G401 (cell line): ENCODE results near the gene IRF2BP1. TPM values are rescaled to one million over a fixed set of nuclear protein-coding genes. Genes with fewer than 3 reads are reported as not detected.
A peak's percentile ranks its signal among the peaks of the same experiment; 100 is the strongest.
"Not testable (repeated sequence)": the region's sequence is repeated elsewhere in the genome, so short reads cannot be mapped to it uniquely, and the experiment has no call there.

ENCODE experiments used
- DNase-seq: peaks from one replicate; pipeline ENCODE4 v3.0.0-alpha.2; 2015; ENCODE audit warnings: low spot score
- in situ Hi-C: cut with HindIII; loops from 2 replicates; pipeline ENCODE4 v1.10.0; 2016; ENCODE audit warnings: low sequenced_read_pairs, mixed read lengths
- total RNA-seq: library from RNA; depleted of rRNA; stranded (reverse); fragments of >200 nt; shearing (Covaris generic); gene quantifications from 2 replicates; pipeline ENCODE4 v1.2.3, GENCODE V29; 2014

IRF2BP1 gene
- total RNA-seq, 1 experiment from 2014 or later: 43.4 TPM

DNA sequence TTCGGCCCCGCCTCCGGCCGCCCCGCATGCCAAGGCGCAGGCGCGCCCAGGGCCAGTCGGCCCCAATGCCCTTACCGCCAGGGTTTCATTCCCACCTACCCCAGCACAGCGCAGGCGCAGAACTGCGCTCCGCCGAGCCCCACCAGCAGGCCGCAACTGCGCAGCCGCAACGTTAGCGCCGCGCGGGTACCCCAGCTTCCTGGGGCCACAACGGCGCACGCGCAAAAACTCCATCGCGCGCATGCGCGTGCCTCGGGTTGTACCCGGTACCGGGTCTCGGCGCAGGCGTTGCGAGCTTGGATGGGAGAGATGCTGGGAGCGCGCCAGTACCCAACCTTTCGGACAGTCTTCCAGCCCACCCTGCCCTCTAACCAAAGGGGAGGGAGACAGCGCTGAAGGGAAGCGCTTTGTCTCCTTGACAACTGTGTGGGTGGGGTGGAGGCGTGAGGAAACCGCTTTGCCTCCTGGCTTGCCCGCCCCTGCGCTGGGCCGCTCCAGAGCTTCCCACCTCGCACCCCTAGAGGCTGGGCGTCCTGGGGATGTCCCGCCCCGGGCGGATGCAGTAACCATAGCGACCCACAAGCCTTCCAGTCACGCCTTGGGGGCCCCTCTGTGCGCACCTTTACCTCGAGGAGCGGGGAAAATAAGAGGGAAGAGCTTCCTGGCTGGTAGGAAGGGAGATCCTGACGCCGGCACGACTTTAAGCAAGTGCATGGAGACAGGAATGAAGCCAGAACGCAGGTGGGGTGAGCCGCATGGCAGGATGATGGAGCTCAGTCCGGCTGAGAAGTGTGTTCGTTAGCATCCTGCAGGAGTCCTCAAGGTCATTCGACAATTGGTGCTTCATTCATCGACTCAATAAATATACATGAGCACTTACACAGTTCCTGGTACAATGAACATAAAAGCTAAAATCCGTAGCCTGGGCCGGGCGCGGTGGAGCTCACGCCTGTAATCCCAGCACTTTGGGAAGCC, 17.0 kb upstream of the IRF2BP1 start:
- in situ Hi-C loops: no loop called here
- DNase-seq: peak; percentile 95

DNA sequence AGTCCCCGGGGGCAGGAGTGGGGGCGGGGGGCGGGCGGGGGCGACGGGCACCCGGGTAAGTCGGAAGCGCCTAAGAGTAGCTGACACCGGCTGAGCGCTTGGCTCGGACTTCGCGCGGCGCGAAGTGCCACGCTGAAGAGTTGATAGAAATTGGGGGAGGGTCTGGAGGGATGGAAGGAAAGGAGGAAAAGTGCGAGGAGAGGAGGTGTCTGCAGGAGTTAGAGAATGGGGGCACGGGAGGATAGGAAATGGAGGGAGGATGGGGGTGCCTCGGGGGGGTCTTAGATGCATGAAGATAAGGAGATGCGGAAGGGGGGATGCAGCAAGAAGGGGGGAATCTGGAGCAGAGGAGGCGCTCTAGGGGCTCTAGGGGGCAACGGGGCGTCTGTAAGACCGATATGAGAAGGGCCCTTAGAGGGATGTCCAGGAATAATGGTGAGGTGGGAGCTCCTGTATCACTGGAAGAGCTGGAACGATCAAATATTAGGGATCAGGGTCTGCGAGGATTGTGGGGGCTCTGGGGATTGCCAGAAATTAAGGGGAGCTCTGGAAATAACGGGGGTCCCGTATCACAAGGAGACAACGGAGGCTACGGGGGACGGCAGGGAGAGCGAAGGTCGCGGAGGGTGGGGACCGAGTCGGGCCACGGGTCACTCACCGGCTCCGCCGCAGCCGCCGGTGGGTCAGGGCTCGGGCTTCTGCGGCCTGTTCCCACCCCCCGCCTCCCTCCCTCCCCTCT, 16.1 kb upstream of the IRF2BP1 start, which contains the start of gene MYPOP:
Gene MYPOP, minus strand, starts transcription at position 702 of the 739 bp plus-strand sequence. CDS start 840 bp downstream, outside the sequence.
- in situ Hi-C loops: no loop called here

DNA sequence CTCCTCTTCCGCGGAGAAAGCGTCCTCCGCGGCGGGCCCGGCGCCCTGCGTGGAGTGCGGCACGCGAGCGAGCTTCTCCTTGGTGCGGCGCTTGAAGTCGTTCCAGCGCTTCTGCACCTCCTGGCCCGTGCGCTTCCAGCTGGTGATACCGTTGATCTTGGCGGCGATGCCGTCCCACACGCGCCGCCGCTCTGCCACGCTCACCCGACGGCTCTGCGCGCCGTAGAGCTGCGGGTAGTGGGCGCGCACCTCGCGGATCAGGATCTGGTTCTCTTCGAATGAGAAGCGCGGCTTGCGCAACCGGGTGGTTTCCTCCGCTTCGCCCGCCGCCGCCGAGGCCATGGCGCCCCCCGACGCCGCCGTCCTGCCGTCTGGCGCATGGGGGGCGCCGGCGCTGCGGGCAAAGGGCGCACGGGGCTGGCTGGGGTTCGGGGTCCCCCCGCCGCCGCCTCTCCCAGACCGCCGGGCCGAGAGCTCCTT, 15.5 kb upstream of the IRF2BP1 start:
- no peak for DNase-seq
- in situ Hi-C loops: no loop called here

More for the DNA sequence above, 16.1 kb upstream of the IRF2BP1 start, which contains the start of gene MYPOP:
- DNase-seq: no peak

DNA sequence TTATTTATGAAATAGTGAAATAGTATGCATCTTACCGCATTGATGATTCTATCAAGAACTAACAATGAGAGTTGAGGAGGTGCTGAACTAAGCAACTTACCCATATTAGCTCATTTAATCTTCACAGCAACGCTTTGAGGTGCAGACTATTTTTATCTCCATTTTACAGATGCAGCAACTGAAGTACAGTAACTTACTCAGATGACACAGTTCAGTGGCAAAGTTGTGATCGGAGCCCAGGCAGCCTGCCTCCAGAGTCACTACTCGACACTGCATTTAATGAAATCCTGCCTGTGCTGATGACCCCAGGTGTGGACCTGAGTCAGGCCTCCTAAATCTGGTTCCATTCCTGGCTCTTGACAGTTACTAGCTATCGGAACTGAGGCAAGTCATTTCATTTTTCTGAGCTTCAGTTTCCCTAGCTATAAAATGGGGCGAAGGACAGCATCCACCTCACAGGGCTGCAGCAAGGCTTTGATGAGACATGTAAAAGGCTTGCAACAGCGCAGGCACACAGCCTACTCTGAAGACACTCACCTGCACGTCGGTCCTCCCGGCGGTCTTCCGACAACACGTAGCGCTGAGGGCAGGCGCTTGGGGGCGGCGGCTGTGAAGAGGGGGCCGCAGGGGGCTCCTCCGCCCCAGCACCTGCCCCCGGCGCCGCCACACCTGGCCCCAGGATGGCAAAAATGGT, 14.9 kb upstream of the IRF2BP1 start:
- no peak for DNase-seq
- in situ Hi-C loops: no loop called here

DNA sequence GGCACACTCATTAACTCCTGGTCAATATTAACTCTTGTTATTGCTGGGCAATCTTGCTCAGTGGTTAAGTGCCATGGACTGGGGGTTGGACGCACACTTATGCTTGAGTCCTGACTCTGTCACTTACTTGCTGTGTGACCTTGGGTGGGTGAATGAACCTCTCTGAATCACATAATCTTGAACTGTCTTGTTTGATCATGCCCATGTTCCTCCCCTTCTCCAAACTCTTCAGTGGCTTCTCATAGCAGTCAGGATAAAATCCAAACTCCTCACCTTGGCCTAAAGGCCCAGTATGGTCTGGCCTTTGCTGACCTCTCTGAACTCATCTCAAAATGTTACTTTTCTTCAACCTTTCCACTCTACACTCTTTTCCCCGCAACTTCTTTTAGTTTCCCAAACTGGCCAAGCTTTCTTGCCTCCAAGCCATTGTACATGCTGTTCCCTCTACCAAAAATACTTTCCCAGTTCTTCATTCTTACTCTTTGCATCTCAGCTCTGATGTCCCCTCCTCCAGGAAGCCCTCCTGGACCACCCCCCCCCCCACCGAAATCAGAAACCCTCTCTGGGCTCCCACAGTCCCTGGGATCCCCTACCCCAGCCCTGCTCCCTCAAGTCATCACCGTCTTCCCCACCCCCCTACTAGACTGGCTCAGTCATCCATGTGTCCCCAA, 14.1 kb upstream of the IRF2BP1 start:
- in situ Hi-C loops: no loop called here

DNA sequence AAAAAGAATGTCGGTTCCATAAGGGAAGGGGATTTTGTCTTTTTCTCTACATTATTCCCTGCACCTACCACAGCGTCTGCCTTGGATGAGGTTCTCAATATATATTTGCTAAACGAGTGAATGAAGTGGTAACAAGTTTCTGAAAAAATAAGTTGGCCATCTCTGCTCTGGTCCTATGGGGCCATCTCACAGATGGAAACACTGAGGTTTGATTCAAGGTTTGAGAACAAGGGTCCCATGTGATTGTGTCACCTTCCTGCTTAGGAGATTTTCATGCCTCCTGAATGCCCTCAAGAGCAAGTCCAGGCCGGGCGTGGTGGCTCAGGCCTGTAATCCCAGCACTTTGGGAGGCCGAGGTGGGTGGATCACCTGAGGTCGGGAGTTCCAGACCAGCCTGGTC, 13.3 kb upstream of the IRF2BP1 start:
- no peak for DNase-seq
- in situ Hi-C loops: no loop called here

More for the DNA sequence above, 14.1 kb upstream of the IRF2BP1 start:
- no peak for DNase-seq

DNA sequence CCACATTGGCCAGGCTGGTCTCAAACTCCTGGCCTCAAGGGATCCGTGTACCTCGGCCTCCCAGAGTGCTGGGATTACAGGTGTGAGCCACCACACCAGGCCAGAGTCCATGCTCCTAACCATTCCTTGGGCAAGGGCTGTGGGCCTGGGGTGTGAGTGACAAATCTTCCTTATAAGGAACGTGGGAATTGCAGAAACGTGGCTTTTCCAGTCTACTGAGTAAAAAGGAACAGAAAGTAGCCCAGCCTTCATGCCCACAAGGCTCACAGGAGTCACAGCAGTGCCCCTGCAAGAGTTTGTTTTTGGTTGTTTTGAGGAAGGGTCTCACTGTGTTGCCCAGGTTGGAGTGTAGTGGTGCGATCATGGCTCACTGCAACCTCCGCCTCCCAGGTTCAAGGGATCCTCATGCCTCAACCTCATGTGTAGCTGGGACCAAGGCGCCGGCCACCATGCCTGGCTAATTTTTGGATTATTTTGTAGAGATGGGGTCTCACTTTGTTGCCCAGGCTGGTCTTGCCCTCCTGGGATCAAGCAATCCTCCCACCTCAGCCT, 11.4 kb upstream of the IRF2BP1 start:
- in situ Hi-C loops: no loop called here
- no peak for DNase-seq

DNA sequence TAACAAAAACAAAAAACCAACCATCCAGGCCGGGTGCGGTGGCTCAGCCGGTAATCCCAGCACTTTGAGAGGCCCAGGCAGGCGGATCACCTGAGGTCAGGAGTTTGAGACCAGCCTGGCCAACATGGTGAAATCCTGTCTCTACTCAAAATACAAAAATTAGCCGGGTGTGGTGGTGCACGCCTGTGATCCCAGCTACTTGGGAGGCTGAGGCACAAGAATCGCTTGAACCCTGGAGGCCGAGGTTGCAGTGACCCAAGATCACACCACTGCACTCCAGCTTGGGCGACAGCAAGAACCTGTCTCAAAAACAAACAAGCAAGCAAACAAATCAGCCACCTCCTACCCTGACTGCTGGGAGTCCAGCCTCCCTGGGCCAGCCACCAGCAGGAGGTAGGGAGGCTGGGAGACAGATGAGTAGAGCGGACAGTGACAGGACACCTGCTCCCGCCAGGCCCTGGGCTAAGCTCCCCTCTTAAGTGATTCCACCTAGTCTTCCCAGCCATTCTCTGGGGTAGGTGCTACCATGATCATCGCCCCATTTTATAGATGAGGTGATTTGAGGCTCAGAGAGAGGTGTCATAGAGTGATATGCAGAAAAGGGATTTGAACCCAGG, 10.2 kb upstream of the IRF2BP1 start:
- in situ Hi-C loops, DNase-seq: not testable (repeated sequence)

DNA sequence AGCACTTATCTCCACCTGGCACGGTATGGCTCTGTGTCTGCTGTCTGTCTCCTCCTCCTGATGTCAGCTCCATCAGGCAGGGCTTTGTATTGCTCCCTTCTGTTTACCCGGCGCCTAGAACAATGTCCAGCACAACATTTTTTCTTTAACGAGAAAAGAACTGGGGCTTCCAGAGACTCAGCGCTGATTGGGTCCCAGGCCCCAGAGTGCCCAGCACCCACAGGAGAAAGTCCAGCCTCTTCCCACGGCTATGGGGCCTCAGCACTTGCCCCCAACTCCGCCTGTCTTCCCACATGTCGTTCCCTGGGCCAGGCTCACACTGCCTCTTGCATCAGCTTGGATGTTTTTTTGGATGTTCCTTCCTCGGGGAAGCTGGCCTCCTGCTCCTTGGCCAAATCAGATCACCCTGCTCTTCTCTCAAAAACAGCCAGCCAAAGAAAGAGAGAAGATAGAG, 9.6 kb upstream of the IRF2BP1 start:
- in situ Hi-C loops: no loop called here
- DNase-seq: no peak

DNA sequence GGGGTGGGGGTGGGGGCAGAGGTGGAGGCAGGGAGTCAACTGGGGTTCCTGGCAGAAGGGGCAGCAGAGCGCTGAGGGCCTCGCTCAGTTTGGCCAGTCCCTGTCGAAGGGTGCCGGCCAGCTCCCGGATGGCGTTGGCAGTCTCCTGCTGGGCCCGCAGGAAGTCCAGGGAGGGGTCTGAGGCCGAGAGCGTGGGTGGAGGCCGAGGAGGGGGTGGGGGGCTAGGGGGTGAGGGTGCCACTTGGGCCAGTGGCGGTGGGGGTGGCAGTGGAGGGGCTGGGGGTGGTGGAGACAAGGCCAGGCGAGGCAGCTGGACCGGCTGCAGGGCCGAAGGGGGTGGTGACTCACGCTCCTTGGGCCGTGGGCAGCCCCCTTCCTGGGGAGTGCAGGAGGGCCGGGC, 4.9 kb upstream of the IRF2BP1 start:
- in situ Hi-C loops: no loop called here
- DNase-seq: no peak

DNA sequence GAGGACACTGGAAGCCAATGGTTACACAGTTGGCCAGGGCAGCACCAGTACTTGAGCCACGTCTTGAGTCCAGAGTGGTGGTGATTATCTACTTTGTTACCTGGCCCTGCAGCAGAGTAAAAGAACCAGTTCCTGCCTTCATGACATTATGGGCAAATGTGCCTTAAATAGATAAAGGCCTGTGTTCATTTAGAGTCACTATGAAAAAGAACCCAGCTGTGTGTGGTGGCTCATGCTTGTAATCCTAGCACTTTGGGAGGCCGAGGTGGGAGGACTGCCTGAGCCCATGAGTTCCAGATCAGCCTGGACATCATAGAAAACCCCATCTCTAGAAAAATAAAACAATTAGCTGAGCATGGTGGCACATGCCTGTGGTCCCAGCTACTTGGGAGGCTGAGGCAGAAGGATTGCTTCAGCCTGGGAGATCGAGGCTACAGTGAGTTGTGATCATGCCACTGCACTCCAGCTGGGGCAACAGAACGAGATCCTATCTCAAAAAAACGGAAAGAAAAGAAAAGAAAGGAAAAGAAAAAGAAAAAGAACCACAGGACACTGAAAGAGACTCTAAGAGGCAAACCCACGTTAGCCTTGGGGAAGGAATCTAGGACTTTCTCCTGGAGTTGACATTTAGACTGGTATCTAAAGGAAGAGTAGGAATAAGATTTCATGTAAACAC, 3.4 kb upstream of the IRF2BP1 start:
- in situ Hi-C loops: no loop called here

DNA sequence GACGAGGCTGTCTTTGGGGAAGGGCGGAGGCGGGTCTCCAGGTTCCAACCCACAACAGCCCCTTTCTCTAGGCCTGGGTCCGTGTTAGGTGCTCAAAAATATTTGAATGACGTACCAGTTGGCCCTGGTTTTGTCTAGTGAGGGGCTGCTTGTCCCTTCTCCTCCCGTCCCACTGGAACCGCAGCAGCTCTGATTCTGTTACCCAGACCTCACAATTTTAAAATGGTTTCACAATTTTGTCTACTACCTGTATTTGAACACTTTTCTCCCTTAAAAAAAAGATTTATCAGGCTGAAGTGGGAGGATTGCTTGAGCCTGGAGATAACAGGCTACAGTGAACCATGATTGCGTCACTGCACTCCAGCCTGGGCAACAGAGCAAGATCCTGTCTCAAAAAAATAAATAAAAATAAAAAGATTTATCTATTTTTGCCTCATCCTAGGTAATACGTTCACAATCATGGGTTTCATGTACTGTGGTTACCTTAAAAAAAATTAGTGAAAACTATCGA, 1.3 kb upstream of the IRF2BP1 start:
- no peak for DNase-seq

More for the DNA sequence above, 3.4 kb upstream of the IRF2BP1 start:
- DNase-seq: no peak

DNA sequence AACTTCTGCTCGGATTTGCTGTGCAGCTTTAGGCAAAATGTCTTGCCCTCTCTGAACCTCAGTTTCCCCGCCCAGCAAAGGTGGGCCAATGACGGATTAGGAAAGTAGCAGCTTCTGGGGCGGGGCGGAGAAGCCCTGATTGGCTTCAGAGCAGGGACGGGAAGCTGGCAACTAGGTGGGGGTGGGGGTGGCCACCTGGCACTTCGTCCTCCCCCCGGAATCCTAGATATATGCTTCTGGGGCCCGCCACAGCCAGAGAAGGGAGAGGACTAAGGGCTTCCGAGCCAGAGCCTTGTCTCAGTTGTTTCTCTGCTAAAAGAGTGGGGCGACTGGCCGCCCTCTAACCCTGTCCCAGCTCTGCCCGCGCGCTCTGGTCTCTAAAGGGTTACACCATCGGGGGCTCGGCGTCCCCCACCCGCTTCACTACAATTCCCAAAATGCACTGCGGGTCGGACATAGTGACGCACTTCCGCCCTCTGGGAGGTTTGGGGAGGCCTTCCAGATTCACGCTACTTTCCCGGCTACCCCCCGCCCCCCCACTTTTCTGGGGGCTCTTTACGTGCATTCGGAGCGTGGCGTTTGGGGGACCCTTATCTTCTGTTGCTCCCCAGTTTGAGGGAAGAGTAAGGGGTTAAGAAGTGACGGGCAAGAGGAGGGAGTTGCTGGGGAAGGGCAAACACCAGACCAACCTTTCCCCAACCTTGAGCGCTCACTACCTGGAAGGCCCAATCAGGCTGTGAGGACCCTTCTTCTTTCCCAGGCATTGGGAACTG, 672 bp upstream of the IRF2BP1 start:
- DNase-seq: peak; percentile 95
- in situ Hi-C loops: no loop called here

More for the DNA sequence above, 1.3 kb upstream of the IRF2BP1 start:
- in situ Hi-C loops: no loop called here

DNA sequence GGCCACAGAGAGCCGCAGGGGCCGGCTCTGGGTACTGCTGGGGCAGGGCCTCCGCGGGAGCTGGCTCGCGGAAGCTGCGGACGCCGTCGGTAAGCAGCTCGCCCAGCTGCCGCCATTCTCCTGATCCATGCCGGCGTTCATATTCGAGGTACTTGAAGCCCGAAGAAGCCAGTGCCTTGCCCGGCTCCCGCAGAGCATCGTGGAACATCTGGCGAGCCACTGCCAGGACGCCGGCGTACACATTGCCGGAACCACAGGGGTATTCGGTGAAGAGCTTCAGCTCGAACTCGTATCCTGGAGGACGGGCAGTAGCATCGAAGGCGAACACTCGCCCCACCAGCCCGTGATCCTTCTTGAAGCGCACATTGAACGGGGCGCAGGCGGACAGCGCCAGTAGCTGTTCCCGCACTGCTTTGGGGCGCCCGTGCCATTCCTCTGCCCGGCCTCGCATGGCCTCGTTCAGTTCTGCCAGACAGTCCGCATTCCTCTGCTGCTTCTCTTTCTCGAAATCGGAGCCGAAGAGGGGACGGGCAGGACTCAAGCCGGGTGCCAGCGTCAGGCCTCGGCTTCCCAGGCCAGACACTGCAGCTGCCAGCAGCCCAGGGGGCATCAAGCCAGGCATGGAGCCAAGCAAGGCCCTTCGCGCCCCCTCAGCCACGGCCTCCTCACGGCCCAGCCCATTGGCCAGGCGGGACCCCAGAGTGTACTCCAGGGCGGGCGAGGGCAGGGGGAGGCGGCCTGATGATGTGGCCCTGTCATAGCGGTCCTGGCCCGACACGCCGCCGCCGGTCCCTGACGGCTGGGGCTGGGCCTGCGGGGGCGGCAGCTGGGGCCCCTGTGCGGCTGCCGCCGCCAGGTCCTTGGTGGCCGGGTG, 1.0 kb downstream of the IRF2BP1 start:
- in situ Hi-C loops: no loop called here
- DNase-seq: no peak

DNA sequence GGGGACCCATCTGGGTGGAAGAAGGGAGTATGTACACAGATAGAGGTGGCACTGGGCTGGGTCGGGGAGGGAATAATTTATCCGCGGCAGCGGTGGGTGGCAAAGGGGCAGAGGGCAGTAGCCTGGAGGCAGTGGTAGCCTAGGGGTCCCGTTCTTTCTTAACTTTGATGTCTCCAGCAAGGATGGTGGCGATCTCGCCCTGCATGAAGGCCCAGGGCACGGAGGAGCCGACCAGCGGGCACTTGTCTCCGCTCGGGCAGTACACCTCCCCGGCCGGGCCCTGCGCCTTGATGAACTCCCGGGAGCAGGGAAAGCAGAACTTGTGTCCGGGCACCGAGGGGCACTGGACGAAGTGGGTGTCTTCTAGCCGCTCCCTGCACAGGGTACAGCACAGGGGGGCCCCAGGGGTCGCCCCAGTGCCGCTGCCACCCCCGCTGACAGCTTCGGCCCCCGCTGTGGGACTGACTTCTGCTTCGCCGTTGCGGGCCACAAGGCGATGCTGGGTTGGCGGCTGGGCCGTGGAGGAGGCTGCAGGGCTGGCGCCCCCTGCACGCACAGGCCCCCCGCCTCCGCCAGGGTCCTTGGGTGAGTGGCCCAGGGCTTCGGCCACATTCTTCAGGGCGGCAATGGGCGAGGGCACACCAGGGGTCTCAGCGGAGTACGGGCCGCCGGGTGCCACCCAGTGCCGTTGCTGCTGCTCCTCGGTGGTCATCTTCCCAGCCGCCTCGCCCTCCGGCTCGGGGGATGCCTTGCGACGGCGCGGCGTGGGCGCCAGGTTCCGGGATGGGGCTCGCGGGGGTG, 1.9 kb downstream of the IRF2BP1 start:
- in situ Hi-C loops: no loop called here

More for the DNA sequence above, 1.9 kb downstream of the IRF2BP1 start:
- DNase-seq: no peak
